HG03439 (cell line): Measurements from ENCODE around the gene KLK12.

Experiments
- ATAC-seq: cut with Tn5 transposase; IDR thresholded peaks from one replicate; pipeline ENCODE4 v1.9.1; 2021; ENCODE audit warnings: mild to moderate bottlenecking, moderate library complexity; ENCODE audit not compliant: unreplicated experiment

The KLK12 gene

DNA sequence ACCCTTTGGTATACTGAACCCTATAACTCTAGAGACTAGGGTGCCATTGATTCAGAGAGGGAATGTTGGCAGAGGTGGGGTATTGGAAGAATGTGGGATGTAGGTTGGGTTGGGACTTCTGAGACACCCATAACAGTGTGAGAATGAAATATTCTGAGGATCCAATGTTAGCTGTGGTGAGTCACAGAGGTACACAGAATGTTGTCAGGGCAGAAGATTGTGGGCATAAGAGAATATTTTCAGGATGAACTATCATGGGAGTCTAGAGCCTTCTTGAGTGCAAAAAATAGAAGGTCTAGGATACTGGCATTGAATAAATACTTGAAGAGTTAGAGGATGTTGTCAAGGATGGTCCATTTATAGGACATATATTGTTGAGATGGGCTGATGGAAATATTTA, 21.1 kb upstream of the KLK12 start:
- no peak for ATAC-seq

DNA sequence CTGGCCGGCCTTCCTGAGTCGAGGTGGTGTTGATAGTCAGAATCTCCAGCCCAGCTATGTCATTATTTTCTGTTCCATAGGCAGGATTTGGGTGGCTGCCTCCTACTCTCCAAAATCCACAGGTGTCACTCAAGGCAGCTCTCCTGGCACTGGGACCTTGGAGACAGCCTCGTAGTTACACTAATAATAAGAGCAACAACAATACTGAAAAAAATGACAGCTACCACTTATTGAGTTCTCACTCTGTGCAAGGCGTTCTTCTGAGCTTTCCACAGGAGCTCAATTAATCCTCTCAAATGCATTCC, 12.2 kb upstream of the KLK12 start:
- ATAC-seq, result no peak

DNA sequence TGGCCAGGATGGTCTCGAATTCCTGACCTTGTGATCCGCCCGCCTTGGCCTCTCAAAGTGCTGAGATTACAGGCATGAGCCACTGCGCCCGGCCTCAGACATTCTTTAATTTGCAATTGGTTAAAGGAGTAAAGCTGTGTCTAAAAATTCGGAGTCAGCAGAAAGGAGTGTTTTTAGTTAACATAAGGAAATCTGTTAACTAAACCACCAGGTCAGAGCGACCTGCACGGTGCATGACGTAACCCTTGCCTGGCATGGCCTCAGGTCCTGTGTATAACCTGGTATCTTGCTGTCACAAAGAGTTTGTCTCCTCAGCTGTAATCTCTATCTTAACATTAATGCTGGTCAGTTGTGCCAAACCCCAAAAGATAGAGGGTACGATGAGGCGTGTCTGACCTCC, 9.5 kb upstream of the KLK12 start:
- ATAC-seq, result no peak

DNA sequence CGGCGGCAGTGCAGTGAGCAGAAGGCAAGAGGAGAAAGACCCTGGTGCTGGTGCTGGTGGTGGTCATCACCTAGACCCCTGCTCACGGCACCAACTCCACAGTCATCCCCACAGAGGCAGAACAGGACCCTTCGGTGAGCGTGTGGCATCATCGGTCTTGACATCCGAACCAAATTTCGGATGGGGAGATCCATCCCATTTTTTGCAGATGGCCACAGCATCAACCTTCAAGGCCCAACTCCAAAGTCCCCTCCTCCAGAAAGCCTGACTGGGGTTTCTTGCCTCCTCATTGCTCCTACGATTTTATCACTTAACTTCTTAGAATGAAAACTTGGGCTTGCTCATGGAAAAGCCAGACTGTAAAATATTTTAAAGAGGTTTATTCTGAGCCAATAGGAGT, 8.7 kb upstream of the KLK12 start:
- ATAC-seq, result no peak

DNA sequence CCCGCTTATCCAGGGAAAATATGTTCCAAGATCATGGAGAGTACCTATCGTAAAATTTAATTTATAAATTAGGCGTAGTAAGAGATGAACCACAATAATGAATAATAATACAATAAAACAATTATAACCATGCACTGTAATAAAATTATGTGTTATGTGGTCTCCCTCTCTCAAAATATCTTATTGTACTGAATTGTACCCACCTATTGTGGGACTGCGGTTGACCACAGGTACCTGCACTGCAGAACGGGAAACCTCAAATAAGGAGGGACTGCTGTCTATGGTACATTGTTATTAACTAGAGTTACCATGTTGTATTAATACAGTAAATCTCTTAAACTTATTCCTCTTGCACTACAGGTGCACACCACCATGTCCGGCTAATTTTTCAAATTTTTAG, 5.3 kb upstream of the KLK12 start:
- no peak for ATAC-seq

DNA sequence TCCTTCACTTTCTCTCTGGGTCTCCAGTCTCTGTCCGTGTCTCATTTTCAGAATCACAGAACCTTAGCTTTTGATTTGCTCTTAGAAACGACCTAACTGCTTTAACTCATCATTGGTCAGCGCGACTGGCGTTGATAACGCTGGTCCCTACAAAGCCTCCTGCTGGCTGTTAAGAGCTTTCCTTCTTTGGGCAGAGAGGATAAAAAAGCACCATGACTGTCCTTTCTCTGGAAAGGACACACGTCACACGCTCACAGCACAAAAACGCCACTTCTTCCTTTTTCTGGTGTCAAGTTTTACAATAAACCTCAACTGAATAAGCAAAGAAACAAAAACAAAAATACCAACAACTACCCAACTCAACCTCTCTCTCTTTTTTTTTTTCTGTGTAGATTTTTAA, 1.7 kb upstream of the KLK12 start:
- no peak for ATAC-seq

DNA sequence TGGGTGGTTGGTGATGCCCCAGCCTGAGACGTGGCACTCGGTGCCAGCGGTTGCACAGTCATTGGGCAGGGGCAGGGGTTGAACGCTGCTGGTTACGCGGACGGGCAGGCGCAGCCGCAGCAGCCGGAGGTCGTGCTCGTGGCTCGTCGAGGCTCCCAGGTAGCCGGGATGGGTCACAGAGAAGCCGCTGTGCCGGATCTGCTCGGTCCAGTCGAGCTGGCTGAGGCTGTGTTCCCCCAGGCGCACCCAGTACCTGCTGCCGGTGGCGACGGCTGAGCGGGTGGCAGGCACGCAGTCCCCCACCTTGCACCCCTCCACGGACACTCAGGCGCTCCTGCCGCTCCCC, 2.9 kb downstream of the KLK12 start:
- no peak for ATAC-seq

DNA sequence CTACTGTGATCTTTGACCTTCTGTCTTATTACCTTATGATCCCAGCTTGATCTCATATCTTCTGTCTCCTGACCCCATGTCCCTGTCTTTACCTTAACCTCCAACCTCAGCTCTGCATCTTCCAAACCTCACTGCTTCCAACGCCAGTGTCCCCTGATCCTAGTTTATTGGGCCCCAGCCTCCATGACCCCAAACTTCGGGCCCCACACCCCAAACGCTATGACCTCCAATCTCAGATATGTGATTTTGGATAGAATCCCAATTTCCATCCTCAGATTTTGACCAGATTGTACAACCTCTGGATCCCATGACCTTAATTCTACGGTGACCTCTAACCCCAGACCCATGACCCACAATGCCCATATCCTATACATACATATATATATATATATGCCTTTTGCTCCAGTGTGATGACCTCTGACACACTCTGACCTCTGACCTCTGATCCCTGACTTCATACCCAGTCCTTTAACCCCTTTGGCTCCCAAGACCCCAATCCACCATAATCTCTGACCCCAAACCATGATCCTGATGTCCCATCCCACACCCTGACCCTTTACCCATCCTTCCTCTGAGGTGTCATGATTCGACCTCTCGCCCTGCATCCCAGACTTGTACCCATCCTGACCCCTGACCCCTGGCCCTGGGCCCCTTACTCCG, 3.5 kb downstream of the KLK12 start:
- ATAC-seq, result no peak

DNA sequence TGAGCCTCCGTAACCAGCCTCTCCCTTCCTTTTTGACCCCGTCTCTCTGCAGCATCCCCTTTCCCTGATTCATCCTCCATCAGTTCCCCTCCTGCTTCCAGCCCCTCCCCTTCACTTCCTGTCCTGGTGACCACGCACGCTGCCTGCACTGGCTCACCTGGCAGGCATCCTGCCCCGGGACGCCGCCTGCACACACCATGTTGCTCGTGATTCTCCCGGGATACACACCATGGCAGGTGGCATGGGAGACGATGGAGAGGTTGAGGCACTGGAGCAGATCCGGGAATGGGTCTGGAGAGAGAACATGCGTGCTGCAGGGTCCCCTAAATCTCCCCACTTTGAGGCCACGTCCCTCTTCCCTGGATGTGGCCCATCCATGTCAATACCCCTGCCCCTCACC, 4.2 kb downstream of the KLK12 start:
- ATAC-seq, result no peak

DNA sequence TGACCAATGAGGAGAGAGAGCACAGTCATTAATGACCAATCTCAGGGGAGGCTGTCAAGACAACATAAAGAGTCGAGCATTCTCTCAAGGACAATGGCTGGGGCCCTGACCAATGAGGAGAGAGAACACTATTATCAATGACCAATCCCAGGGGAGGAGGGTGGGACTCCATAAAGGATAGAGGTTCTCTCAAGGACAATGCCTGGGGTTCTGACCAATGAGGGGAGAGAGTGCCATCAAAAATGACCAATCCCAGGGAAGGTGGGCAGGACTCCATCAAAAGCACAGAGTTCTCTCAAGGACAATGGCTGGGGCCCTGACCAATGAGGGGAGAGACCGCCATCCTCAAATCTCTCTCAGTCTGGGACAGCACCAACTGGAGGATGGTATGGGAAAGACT, 5.1 kb downstream of the KLK12 start:
- no peak for ATAC-seq

DNA sequence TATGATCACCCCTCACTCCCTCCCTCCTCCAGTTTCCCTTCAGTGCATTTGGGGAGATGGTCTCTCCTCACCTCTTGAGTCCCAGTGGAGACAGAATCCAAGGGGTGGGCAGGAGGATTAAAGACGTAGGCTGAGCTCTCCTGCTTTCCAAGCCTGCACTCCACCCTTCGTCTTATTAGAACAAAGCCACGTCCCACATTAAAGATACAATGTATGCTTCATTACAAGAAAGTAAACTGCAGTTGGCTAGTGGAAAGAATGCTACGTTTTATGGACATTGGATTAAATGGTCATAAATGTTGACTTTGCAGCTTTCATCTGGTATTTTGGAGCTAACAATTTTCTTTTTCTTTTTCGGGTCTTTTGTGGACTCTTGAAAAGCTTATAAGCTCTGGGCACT, 6.9 kb downstream of the KLK12 start:
- no peak for ATAC-seq

DNA sequence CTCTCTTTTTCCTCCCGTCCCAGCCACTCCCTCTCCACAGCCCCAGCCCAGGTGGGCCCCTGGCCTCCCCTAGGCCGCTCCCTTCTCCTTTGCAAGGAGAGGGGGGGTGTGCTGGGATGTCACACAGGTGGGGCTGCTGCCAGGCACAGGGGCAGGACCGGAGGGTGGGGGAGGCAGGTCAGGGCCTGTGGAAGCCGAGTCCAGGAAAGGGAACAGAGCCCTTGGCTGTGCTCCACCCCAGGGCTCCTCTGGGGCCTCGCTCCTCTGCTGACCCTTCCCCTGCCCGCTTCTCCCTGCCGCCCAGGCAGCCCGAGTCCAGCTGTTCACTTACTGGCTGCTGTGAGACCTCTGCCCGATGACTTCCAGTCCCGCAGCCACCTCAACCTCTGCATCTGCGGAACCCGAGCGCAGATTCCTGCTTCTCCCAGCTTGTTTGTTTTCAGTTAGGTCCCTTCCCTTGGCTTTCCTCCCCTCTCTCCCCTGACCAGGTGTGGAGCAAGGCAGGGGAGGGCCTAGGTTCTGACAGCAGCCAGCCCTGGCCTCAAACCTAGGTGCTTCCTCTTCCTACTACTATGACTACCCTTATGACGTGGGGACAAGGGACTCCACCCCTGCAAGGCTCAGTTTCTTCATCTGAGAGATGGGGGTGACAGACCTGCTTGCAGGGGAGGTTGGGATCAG, 7.5 kb downstream of the KLK12 start:
- ATAC-seq, result no peak

DNA sequence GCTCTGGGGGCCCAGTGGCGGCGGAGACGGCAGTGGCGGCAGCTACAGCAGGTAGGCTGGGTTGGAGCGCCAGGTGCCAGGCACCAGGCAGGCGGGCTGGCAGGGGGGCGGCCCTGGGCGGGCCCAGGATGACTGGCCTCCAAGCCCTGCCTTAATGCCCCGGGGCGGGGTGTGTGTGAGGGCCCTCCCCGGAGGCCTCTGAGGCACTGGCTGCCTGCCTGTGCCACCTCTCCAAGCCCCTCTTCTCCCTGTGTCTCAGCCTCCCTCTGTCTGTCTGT, 8.3 kb downstream of the KLK12 start, which contains the start of gene KLK11:
Gene KLK11, minus strand, starts transcription at position 63 of the 278 bp plus-strand sequence. CDS start 985 bp downstream, outside the sequence.
- ATAC-seq, result no peak

DNA sequence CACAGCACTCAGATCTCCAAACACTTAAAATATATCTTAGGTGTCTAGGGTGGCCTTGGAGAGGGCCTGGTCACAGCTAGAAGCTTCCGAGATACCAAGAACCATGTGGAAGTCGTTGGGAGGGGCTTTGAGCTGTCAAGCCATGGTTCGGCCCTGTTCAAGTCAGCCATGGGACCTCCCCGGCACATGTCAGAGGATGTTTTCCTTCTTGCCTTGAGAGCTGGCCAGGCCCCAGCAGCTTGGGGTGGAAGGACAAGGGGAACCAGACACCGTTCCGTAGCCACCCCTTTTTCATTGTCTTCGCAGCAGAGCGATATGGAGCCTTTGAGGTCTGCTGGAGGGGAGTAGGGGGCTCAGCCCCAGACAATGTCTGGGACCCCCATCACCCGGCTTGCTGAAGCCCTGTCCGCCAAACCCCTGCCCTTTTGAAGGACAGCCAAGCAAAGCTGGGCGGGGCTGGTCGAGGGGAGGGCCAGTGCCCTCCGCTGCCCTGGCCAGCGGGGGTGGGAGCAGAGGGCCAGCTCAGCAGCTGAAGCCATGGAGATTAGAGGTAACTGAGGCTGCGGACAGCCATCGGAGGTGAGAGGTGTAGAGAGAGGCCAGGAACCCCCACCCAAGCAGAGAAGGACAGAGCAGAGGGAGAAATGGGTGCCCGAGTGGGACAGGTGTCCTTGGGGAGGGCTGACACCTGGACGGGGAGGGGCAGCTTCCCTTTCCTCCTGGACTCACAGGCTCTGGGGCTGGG, 8.8 kb downstream of the KLK12 start:
- ATAC-seq, result no peak

DNA sequence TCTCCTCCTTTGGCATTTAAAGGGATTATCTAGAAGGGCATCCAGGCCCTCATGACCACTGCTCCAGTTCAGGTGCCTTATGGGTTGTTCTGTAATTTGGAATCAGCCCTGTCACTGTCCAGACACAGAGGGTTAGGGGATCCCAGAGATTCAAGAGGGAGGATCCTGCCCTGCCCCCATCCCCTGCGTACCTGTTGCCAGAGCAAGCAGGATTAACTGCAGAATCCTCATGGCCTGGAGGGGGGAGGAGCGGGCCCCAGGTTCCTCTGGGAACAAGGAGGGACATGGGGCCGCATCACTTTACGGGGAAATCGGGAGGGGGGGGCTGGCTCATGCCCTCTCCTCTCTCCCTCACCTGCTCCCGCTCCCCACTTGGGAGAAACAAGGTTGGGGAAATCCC, 9.4 kb downstream of the KLK12 start:
- ATAC-seq, result no peak

DNA sequence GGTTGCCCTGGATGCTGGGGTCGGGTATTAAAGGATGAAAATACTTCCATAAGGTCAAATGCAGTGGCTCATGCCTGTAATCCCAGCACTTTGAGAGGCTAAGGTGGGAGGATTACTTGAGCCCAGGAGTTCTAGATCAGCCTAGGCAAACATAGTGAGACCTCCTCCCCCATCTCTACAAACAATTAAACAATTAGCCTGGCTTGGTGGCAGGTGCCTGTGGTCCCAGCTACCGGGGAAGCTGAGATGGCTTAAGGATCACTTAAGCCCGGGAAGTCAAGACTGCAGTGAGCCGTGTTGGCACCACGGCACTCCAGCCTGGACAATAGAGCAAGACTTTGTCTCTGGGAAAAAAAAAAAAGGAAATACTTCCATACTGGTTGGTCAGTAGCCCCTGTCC, 9.9 kb downstream of the KLK12 start:
- no peak for ATAC-seq

DNA sequence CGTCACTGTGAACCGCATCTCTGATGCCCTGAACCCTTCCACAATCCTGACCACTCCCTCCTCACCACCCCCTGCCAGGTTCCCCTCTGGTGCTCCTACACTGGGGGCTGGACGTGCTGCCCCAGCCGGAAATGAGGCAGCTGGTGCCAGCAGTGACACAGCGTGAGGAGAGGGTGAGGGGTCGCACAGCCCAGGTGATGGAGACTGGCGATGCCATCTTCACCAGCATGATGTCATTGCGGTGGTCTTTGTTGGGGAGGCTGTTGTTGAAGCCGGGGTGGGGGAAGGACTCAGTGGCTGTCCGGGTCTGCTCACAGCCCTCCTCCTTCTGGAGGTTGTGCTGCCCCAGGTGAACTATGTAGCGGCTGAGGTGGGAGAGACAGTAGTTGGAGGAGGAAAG, 10.9 kb downstream of the KLK12 start:
- no peak for ATAC-seq

DNA sequence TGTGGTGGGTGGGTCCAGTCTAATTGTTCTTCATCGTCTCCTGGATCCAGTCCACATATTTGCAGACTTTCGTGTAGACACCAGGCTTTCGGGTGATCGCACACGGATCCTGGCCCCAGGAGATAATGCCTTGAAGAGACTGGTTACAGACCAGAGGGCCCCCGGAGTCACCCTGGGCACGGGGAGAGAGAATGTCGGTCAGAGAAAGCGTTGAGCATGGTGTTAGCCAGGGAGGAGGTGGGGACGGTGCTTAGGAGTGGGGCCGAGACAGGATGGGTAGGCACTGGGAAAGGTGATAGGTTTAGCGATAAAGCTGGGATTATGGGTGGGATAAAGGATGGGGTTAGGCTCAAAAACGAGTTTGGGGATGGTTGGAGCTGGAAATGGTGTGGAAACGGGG, 12.3 kb downstream of the KLK12 start:
- no peak for ATAC-seq

DNA sequence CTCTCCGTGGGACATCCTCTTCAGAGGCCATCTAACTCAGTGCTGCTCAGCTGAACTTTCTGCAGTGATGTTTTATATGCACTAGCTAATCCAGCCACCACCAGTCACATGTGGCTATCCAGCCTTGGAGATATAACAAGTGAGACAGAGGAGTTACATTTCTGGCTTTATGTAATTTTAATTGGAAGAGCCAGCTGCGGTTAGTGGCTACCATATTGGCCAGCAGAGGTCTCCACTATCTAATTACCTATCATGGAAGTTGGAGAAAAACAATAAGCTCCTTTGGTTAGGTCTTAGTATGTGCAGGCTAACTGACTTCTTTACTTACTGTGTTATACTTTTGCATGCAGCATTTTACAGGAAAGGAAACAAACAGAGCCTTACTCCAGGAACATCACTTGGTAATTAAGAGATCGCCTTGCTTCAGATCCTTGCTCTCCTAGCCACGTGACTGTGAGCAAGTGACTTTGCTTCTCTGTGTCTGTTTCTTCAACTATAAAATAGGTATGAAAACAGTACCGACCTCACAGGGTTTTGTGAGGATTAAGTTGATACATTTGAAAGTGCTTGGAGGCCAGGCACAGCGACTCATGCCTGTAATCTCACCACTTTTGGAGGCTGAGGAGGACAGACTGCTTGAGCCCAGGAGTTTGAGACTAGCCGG, 13.7 kb downstream of the KLK12 start:
- no peak for ATAC-seq

DNA sequence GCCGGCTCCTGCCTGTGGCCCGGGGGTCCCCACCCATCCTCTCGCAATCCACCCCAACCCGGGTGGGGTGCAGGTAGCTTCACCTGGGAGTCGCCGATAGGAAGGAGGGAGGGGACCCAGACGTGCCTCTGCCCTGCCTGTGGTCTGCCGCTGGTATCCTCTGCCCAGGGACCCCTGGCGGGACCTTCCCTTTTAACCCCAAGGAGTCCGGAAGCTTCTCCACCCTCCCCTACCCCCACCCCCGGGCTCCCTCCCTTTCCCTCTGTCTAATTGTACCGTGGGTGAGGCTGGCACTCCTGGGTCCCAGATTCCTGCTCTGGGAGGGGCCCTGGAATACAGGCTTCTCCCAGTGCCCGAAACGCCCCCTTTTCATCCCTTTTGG, 15.3 kb downstream of the KLK12 start, which contains the start of gene KLK10:
Gene KLK10, minus strand, starts transcription at position 166 of the 382 bp plus-strand sequence. CDS start 579 bp downstream, outside the sequence.
- no peak for ATAC-seq

DNA sequence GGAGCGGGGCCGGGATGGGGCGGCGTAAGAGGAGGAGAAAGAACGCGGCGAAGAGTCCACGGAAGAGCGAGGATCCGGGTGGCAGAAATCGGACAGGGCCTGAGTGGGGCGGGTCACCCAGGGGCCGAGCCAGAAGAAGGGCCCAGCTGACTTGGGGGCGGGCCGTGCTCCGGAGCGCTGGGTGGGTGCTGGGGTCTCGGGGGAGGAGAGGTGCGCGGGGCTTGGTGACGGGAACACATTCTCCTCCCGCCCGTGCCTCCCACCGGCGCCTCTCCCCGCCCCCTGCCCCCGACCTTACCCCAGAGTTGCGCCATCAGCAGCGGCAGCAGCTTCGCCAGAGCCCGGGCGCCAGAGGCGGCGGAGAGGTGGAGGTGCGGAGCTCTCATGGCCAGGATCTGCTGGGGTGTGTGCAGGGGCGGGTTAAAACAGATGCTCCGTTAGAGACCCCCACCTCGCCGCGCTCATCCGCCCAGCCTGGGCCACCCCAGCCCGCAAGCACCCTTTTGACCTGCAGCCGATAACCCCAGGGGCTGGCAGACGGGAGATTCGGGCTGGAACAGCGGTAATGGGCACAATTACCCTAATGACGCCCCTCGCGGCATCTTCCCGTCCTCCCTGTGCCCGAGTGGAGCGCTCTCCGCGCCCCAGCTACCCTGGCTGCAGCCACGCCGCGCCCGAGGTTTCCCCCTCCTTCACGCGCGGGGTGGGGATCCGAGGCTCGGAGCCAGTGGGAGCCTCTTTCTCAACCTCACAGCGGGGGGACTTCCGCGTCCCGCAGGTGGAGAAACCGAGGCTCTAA, 15.9 kb downstream of the KLK12 start:
- ATAC-seq, result no peak
